Thyroid gland (tissue), 4 donors: ENCODE data around the gene C1orf87.

ENCODE experiments used
- CTCF ChIP-seq, 6 experiments: fragments of 200-600 bp in 3 of 6; fragments of 450-650 bp in 3 of 6; sonication (generic) in 3 of 6; IDR thresholded peaks; one replicate each; pipeline ENCODE4 v1.5.1; 2016 to 2019; ENCODE audit warnings: antibody characterized with exemption in 6 of 6, mild to moderate bottlenecking in 2 of 6, inconsistent platforms in 1 of 6, moderate library complexity in 1 of 6
- POLR2A ChIP-seq, 2 donors: fragments of 450-650 bp; IDR thresholded peaks; one replicate each; pipeline ENCODE4 v1.6.1; 2017; ENCODE audit warnings: antibody characterized with exemption in 2 of 2, mild to moderate bottlenecking in 2 of 2, moderate library complexity in 1 of 2

- TF ChIP-seq CTCF (IDR thresholded peaks at IDR 0.05) (no peak), POLR2A (IDR thresholded peaks at IDR 0.05) (no peak)
Observed at GRCh38 chr1:59990470-59990869, 83.1 kb downstream of the C1orf87 start.
